Measurements from ENCODE around the gene SLC1A4. TPM values are rescaled to one million over a fixed set of nuclear protein-coding genes. Genes with fewer than 3 reads are reported as not detected.
"Not testable (repeated sequence)": the region's sequence is repeated elsewhere in the genome, so short reads cannot be mapped to it uniquely, and the experiment has no call there.

Gene SLC1A4
- total RNA-seq, 2 donors from 2014 or later = 3.6 to 5.2 TPM

DNA sequence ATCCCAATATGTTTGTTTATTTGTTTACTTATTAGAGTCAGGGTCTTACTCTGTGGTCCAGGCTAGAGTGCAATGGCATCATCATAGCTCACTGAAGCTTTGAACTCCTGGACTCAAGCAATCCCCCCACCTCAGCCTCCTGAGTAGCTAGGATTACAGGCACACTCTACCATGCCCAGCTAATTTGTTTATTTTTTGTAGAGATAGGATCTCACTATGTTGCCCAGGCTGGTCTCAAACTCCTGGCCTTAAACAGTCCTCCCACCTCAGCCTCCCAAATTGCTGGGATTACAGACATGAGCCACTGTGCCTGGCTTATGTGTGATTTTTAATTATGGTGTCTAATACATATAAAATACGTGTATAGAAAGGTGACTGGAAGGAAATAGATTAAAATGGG, 31.1 kb downstream of the SLC1A4 start:
- ATAC-seq; intact Hi-C loops (cut with DNase I); DNase-seq: not testable (repeated sequence)

DNA sequence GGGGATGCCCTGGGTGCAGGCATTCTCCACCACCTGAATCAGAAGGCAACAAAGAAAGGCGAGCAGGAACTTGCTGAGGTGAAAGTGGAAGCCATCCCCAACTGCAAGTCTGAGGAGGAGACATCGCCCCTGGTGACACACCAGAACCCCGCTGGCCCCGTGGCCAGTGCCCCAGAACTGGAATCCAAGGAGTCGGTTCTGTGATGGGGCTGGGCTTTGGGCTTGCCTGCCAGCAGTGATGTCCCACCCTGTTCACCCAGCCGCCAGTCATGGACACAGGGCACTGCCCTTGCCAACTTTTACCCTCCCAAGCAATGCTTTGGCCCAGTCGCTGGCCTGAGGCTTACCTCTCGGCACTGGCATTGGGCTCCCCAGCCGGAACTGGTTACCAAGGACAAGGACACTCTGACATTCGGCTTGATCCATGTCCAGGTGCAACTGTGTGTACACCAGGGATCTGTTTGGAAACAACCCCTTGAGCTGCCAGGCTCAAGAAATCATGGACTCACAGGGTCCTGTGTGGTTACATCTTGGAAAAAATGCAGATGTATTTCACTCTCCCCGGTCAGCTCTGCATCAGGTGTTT, 31.8 kb downstream of the SLC1A4 start:
- ATAC-seq (no peak), DNase-seq (no peak)
- intact Hi-C loops (cut with DNase I) = no loop called here

DNA sequence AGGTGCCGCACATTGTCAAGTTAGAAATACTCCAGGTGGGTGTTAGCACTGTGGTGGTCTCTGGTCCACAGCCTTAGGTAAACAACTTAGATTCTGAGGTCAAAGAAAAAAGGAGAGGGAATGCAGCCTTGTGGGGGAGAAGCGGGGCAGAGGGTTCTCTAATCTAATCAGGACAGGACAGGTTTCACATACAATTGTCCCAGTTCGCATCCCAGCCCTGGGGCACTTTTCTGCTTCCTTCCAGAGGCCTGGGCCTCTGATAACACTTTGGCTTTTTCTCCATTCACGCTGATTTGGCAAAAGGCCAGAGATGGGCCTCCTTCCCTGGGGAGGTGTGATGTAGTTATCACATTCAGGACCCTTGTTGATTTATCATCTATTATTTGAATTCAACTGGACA, 32.5 kb downstream of the SLC1A4 start:
- DNase-seq (no peak), ATAC-seq (no peak)
- intact Hi-C loops (cut with DNase I) = no loop called here

DNA sequence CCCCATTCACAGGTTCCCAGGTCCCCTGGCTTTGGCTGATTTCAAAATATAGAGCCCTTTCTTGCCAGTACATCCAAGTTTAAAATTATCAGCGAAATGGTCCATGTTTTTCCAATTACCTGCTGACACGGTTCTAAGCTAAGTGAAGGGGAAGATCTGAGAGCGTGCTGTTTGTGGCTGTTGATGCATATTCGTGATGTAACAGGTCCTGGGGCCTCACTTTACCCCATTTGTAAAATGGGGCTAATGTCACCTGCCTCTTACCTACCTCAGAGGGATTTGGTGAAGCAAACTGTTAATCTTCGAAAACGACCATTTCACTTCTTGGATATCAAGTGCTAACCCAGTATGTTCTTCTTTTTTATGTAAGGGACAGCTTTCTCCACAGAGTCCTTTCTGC, 33.0 kb downstream of the SLC1A4 start:
- ATAC-seq (no peak), DNase-seq (no peak)
- intact Hi-C loops (cut with DNase I) = no loop called here

DNA sequence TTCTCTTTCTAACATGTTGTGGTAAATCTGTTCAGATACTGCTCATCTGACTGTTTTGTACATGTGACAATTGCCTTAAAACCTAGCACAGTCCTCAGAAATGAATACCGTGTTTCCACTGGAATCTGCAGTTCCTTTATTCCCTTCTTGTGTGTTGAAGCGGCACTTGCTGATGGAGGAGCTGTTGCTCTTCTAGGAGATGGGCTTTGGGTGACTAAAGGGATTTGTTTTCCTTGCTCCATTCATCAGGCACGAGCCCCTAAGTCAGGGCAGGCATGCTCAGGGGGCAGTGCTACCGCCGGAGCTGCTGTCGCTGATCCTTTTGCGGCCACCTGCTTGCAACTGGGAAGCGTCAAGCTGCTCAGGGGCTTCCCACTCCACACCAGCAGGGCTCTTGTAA, 34.5 kb downstream of the SLC1A4 start:
- DNase-seq = no peak
- intact Hi-C loops (cut with DNase I) = no loop called here
- no peak for ATAC-seq

DNA sequence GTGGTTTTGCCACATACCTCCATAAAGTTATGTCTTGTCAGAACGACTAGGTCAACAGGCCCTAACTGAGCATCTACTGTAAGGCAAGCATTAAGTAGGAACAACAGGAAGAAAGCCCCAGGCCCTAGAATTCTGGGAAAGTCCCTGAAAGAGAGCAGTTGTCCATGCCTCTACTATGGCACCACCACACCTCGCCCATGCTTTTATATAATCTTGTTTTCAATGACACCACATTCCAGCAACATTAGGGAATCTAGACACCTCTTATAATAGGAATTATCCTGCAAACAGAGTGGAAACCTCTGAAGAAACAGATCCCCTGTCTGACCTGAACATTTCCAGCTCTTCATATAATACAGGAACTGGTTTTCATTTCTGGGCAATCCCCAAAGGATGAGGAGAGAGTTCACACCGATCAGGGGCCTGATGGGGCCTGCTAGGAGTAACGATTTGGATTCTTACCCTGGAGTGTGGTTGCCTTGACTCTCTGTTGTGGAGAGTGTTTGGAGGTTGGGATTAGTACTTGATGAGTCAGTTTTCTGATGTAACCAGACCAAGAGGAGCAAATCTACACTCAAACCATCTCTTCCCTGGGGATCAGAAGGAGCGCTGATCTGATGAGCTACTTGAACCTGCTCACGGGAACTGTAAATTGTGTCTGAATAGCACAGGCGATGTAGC, 35.1 kb downstream of the SLC1A4 start:
- ATAC-seq = peak in 1 of 2 donors; percentile 37
- no peak for DNase-seq
- intact Hi-C loops (cut with DNase I) = no loop called here

DNA sequence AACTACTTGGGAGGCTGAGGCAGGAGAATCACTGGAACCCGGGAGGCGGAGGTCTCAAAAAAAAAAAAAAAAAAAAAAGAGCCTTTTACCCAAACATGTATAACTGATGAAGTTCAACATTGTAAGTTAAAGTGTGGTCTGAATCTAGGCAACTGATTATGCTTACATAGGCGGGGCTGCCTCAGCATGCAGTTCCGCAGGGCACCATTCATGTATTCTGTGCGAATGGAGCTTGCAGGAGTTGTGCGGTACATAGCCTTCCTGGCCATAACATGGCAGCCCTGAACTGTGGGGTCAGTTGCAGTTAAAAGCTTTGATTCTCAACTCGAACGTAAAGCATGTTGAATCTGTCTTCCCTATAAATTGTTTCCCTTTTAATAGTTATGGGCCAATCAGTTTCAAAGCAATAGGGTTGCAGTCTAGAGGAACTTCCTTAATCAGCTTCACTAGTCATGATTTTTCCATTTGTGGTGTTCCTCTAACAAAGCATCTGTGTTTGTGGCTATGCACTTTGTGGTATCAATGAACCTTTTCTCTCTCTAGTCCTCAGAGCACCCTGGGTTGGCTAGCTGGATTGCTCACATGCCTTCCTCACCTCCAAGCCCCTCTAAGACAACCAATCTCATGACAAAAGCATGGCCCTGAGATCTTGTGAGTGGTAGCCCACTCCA, 36.4 kb downstream of the SLC1A4 start:
- intact Hi-C loops (cut with DNase I) = no loop called here
- DNase-seq (no peak), ATAC-seq (no peak)

DNA sequence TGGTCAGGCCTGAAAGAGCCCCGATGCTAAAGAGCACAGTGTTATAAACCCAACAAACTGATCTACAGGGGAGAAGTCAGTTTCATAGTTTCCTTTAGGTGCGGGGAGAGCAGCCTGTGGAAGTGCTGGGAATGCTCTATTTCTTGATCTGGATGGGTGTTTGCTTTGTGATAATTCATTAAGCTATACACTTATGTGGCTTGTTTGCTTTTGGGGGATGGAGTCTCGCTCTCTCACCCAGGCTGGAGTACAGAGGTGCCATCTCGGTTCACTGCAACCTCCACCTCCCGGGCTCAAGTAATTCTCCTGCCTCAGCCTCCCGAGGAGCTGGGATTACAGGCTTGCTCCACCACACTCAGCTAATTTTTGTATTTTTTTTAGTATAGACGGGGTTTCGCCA, 37.0 kb downstream of the SLC1A4 start:
- intact Hi-C loops (cut with DNase I) = no loop called here
- DNase-seq (no peak), ATAC-seq (no peak)

DNA sequence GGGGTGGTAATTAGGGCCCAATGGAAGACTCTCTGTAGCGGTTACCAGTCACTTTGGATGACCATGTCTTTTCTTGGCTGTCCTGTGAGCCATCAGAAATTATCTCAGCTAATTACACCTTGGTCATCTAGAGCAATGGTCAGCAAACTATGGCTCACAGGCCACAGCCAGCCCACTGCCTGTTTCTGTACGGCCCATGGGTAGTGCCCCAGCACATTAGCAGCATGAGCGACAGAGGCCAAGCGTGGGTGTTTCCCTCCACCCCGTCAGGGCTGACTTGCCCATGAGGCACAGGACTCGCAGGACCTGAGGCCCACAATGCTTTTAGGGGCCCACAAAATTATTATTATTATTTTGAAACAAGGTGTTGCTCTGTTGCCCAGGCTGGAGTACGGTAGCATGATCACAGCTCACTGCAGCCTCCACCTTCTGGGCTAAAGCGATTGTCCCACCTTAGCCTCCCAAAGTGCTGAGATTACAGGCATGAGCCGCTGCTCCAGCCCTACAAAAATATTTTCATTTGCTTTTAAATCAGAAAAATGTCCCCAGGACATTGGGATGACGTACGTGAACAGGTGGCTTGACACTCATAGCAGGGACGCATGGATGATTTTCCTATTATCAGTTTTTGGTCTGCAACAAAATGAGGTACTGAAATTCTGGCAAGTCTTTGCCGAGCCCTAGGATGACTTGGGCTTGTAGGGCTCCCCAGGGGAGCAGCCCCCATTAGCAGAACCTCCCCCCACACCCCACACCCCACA, 37.7 kb downstream of the SLC1A4 start:
- intact Hi-C loops (cut with DNase I) = no loop called here
- ATAC-seq = no peak
- no peak for DNase-seq

DNA sequence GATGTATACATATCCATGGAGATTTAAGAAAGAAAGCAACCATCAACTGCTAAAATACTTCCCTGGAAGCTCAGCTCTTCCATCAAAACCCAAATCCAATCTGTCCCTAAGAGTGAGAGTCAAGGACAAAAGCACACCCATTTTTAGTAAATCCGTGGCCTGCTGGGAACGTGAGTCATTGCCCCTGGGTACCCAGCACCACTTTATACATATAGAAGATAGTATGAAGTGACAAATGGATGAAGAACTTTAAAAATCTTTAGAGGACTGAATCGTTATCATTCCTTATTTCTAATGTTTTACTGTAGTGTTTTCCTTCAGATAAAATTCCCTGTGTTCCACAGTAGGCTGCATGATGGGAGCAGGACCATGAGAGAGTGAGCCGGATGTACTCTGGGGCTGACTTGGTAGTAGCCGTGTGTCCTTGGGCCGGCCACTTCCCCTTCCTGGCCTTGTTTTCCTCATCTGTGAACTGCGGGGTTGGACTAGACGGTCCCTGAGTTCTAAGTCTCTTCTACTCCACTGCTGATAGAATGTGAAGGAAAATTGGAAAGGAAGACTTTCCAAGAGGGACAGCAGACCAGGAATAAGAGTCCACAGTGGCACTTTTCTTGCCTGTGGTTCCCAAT, 38.5 kb downstream of the SLC1A4 start:
- ATAC-seq (no peak), DNase-seq (no peak)
- intact Hi-C loops (cut with DNase I) = no loop called here

DNA sequence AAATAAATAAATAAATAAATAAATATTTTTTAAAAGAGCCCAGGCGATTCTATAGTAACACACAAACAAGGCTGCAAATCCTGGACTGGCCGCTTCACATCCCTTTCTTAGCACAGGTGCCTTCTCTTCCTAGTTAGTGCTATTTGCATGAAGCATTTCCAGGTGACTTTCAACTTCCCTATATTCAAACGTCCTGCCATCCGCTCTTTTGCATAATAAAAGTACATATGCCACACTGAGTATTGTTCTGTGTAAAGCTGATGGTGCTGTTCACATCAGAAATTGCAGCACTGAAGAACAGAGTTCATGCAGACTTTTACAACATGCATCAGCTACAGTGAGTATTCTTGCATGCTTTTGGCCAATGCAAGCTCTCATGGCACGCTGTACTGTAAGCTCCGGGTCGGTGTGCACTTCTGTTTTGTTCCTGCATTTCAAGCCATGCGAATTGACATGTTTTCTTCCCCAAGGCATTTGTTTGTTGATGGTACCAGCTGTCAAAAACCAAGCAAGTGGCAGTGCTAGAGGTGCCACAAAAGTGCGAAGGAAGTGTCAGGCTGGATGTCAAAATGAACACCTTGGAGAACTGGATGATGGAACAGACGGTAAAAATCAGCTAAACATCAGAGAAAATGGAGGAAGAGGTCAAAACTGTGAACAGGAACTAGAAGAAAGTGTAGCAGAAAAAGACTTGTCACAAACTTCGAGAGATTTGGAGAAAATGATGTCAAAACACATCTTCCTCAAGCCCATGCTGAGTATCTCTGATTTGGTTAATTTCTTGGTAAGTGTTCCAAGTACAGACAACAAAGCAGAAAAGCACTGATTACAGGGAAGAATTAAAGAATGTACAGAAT, 41.5 kb downstream of the SLC1A4 start:
- DNase-seq (no peak), ATAC-seq (no peak)
- intact Hi-C loops (cut with DNase I) = no loop called here

DNA sequence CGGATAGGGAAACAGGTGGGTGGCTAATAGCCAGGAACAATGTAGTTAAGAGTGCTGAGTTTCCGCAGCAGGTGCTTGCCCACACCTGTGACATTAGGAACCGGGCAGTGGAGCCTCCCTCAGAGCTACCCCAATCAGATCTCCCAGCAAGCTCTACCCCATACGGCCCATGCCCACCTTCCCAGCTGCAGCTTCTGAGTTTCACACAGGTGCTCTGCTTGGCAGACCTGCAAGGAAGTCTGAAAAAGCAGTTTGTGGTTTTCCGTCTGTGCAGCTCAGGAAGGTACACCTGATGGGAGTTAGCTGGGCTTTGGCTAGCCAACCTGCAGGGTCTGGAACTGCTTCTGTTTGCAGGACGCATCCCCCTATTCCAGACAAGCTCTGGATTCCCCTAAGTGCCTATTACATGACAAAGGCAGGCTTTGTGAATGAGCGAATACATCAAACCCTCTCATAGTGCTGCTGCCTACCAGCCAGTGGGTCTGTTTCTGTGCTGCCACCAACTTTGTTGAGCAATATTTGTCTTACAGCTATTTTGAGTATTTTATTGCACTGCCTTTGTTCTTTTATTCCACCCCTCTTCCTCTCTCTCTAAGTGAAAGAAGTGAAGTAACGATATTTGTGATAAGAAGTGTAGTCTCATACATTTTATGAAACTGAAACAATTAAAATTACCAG, 42.3 kb downstream of the SLC1A4 start:
- DNase-seq (no peak), ATAC-seq (no peak)
- intact Hi-C loops (cut with DNase I) = no loop called here

DNA sequence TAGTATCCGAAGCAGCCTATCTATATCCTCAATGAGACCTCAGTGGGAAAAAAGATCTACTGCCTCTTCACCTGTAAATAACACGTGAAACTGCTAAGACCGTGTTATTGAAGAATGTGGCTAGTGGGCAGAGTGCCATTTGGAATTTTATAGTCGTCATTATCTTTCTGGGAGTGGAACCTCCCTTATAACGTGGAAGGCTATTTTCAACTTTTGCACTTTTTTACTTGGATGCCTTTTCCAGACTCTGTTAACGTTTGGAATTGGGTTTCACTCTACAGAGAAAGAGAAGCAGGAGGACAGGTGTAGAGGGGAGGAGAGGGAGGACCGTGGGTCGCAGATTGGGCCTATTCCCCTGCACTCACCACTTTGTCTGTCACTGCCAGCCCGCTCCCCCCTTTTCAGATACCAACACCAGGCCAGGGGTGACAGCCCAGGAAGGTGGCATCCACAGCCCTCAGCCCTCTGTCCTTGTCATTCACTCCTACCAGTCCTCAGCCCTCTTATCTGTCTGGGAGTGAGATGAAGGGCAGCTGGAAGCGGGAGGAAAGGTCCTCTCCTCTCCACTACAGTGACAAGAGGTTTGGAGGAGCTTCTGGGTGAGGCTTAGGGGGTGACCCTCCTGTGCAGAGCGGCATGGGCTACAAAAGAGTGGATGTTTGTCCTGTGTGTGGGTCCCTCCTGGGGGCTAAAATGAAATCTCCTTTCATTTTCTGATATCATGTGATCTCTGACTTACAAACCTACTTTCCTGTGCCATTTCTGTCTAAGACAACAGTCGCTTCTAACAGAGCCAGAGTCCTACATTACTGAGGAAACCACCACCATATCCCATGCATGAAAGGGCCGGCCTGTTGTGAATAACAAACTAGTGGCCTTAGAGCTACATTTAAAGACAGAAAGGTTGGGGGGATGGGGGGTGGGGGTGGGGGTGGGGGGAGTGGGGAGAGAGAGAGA, 43.1 kb downstream of the SLC1A4 start:
- DNase-seq = no peak
- ATAC-seq = peak; percentile 73 to 86
- intact Hi-C loops (cut with DNase I) = no loop called here

DNA sequence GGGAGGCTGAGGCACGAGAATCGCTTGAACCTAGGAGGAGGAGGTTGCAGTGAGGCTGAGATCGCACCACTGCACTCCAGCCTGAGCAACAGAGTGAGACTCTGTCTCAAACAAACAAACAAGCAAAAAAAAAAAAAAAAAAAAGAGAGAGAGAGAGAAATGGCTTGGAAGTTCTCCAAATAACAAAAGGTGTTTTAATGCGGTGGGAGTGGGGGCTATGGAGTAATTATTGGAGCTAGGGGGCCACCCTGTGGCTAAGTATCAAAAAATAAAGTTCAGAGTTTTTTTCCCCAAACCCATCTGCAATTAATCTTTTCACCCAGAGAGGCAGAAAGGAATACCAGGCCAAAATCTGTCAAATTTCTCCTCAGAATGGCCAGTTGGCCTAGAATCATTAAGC, 44.0 kb downstream of the SLC1A4 start:
- intact Hi-C loops (cut with DNase I) = no loop called here
- DNase-seq (no peak), ATAC-seq (no peak)

DNA sequence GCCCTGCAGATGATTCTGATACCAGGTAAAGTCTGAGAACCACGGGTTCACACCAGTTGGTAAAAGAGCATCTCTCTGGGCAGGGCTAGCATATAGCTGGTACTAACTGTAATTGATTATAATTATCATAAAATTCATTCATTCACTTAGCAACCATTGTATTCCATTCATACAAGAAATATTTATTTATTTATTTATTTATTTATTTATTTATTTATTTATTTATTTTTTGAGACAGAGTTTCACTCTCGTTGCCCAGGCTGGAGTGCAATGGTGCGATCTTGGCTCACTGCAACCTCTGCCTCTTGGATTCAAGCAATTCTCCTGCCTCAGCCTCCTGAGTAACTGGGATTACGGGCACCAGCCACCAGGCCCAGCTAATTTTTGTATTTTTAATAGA, 44.5 kb downstream of the SLC1A4 start:
- DNase-seq; ATAC-seq; intact Hi-C loops (cut with DNase I): not testable (repeated sequence)

DNA sequence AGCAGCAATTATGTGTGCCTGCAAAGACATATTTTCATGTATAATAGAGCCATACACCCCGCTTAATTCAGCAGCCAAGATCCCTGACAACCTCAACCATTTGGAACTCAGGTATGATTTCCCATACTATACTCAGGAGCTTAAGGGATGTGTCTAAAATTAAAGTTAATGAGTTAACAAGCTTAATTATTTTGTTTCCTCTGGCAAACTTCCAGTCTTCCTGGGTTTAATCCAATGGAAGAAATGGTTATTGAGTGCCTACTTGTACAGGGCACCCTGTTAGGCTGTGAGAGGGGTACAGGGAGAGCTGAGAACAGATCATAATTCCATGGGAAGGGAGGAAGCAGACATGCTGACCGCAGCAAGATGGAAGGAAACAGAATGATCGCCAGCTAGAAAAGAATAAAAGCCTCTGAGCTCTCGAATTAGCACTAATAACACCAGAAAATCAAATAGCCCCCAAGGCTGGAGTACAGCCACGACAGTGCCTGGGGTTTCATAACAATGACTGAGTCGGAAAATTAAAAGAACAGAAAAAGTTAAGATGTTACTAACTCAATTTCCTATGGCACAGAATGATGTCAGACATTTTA, 46.2 kb downstream of the SLC1A4 start:
- intact Hi-C loops (cut with DNase I) = no loop called here
- no peak for DNase-seq
- ATAC-seq = no peak

DNA sequence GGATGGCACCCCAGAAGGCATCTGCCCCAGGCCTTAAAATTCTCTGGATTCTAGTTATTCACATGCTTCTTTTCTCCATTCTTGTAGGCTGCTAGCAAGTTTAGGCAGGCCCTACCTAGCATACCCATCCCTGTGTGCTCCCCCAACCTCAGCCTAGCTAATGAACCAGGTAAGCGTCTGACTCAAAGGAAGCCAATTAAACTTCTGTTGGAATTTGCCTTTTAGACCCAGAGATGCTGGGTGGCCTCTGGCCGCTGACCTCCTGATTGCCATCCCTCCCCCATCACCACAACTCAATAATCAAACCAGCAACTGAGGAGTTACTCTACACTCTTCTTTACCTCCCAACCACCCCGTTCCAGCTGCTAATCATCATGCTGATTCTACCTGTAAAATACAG, 48.0 kb downstream of the SLC1A4 start:
- no peak for ATAC-seq
- intact Hi-C loops (cut with DNase I) = no loop called here
- DNase-seq = no peak

Measured in left cardiac atrium (tissue), 4 donors.